IPS-NIHi11 (cell line): ENCODE data around the gene GRM1.
A peak's percentile ranks its signal among the peaks of the same experiment; 100 is the strongest.

ENCODE experiments used
- DNase-seq: peaks from one replicate; pipeline ENCODE4 v3.0.0; 2012; ENCODE audit warnings: mixed read lengths, low spot score

Gene GRM1

GRCh38 chr6:146028851-146029572 lies at the start of gene GRM1:
Gene GRM1, plus strand, starts transcription at chr6:146029062. Its CDS starts 456 bp downstream, at chr6:146029518.
- no peak for DNase-seq

GRCh38 chr6:146009338-146009737 lies 19.5 kb upstream of the GRM1 start:
- DNase-seq = no peak

GRCh38 chr6:146014233-146014632 lies 14.6 kb upstream of the GRM1 start:
- no peak for DNase-seq

GRCh38 chr6:146017672-146018071 lies 11.2 kb upstream of the GRM1 start:
- DNase-seq = no peak

GRCh38 chr6:146026873-146027272 lies 2.0 kb upstream of the GRM1 start:
- DNase-seq = no peak

GRCh38 chr6:146027586-146028251 lies 1.1 kb upstream of the GRM1 start:
- DNase-seq = peak; percentile 31

GRCh38 chr6:146028252-146028795 lies 538 bp upstream of the GRM1 start:
- DNase-seq = peak; percentile 89

GRCh38 chr6:146029573-146030184 lies 817 bp downstream of the GRM1 start:
- DNase-seq = no peak

- DNase-seq = no peak
Observed at GRCh38 chr6:146032387-146032786, 3.5 kb downstream of the GRM1 start.

- no peak for DNase-seq
Observed at GRCh38 chr6:146040360-146040759, 11.5 kb downstream of the GRM1 start.

GRCh38 chr6:146041282-146041681 lies 12.4 kb downstream of the GRM1 start:
- peak; percentile 28 for DNase-seq

GRCh38 chr6:146047371-146047770 lies 18.5 kb downstream of the GRM1 start:
- no peak for DNase-seq

- DNase-seq = no peak
Observed at GRCh38 chr6:146050168-146050567, 21.3 kb downstream of the GRM1 start.

GRCh38 chr6:146056506-146056905 lies 27.6 kb downstream of the GRM1 start:
- no peak for DNase-seq

- no peak for DNase-seq
Observed at GRCh38 chr6:146065690-146066089, 36.8 kb downstream of the GRM1 start.

- DNase-seq = no peak
Observed at GRCh38 chr6:146066506-146066905, 37.6 kb downstream of the GRM1 start.

GRCh38 chr6:146071781-146072180 lies 42.9 kb downstream of the GRM1 start:
- DNase-seq = no peak

- no peak for DNase-seq
Observed at GRCh38 chr6:146077992-146078391, 49.1 kb downstream of the GRM1 start.

GRCh38 chr6:146087386-146087785 lies 58.5 kb downstream of the GRM1 start:
- DNase-seq = no peak

GRCh38 chr6:146090474-146090873 lies 61.6 kb downstream of the GRM1 start:
- no peak for DNase-seq

- no peak for DNase-seq
Observed at GRCh38 chr6:146092961-146093686, 64.3 kb downstream of the GRM1 start.

- DNase-seq = no peak
Observed at GRCh38 chr6:146095481-146095880, 66.6 kb downstream of the GRM1 start.
